ENCODE measurements around the gene KLHL22.
A peak's percentile ranks its signal among the peaks of the same experiment; 100 is the strongest.

Gene KLHL22

GRCh38 chr22:20457506-20458240 lies 37.9 kb downstream of the KLHL22 start:
- no peaks in the 10 kb centered on the region for H3K9me2 ChIP-seq (replicated peaks; ENCODE audit: control insufficient read depth, low read length)
- no peaks in the 10 kb centered on the region for H4K20me1 ChIP-seq (ENCODE audit: control insufficient read depth, insufficient read depth, low read depth, low read length)
- H3K4me2 ChIP-seq (ENCODE audit: low read length) = no peak overlapping the region
- no peaks in the 10 kb centered on the region for H3K27me3 ChIP-seq (ENCODE audit: control insufficient read depth, low read length)
- H3F3A ChIP-seq (ENCODE audit: control insufficient read depth, insufficient read depth) = no peaks in the 10 kb centered on the region
- H3K4me1 ChIP-seq (ENCODE audit: control insufficient read depth, low read length) = peaks cover 10% of the 10 kb centered on the region
- no peak overlapping the region for H3K27ac ChIP-seq (ENCODE audit: low read depth, low read length)
- H3K79me2 ChIP-seq (ENCODE audit: control insufficient read depth, low read length) = no peaks in the 10 kb centered on the region
- no peaks in the 10 kb centered on the region for H3K36me3 ChIP-seq (ENCODE audit: control insufficient read depth, low read length)
- H3K9me3 ChIP-seq (ENCODE audit: control insufficient read depth, insufficient read depth, low read length) = no peaks in the 10 kb centered on the region
- TF ChIP-seq EZH2phosphoT487 (IDR thresholded peaks at IDR 0.05; ENCODE audit: borderline replicate concordance, low read length) = no peak
- TF ChIP-seq CTCF (IDR thresholded peaks at IDR 0.05; ENCODE audit: low read depth, low read length, poor library complexity, severe bottlenecking) = no peak
- H3K4me3 ChIP-seq (ENCODE audit: low read length) = no peak overlapping the region

GRCh38 chr22:20456722-20457076 lies 38.9 kb downstream of the KLHL22 start:
- no peak for TF ChIP-seq EZH2phosphoT487 (IDR thresholded peaks at IDR 0.05; ENCODE audit: borderline replicate concordance, low read length)
- Histone ChIP-seq H4K20me1 (ENCODE audit: control insufficient read depth, insufficient read depth, low read depth, low read length) (no peaks in the 10 kb centered on the region), H3K4me3 (ENCODE audit: low read length) (no peak overlapping the region), H3K4me2 (ENCODE audit: low read length) (no peak overlapping the region), H3K36me3 (ENCODE audit: control insufficient read depth, low read length) (no peaks in the 10 kb centered on the region), H3K9me3 (ENCODE audit: control insufficient read depth, insufficient read depth, low read length) (no peaks in the 10 kb centered on the region), H3K9me2 (replicated peaks; ENCODE audit: control insufficient read depth, low read length) (no peaks in the 10 kb centered on the region), H3K4me1 (ENCODE audit: control insufficient read depth, low read length) (peaks cover 7% of the 10 kb centered on the region), H3F3A (ENCODE audit: control insufficient read depth, insufficient read depth) (no peaks in the 10 kb centered on the region), H3K79me2 (ENCODE audit: control insufficient read depth, low read length) (no peaks in the 10 kb centered on the region), H3K27ac (ENCODE audit: low read depth, low read length) (no peak overlapping the region), H3K27me3 (ENCODE audit: control insufficient read depth, low read length) (no peaks in the 10 kb centered on the region)

- H3K9me3 ChIP-seq (ENCODE audit: control insufficient read depth, insufficient read depth, low read length) = no peaks in the 10 kb centered on the region
- H3K4me3 ChIP-seq (ENCODE audit: low read length) = no peak overlapping the region
- H3K79me2 ChIP-seq (ENCODE audit: control insufficient read depth, low read length) = no peaks in the 10 kb centered on the region
- no peaks in the 10 kb centered on the region for H3K36me3 ChIP-seq (ENCODE audit: control insufficient read depth, low read length)
- no peak overlapping the region for H3K27ac ChIP-seq (ENCODE audit: low read depth, low read length)
- no peak overlapping the region for H3K4me2 ChIP-seq (ENCODE audit: low read length)
- TF ChIP-seq CTCF (IDR thresholded peaks at IDR 0.05; ENCODE audit: low read depth, low read length, poor library complexity, severe bottlenecking) = peak; percentile 88
- TF ChIP-seq EZH2phosphoT487 (IDR thresholded peaks at IDR 0.05; ENCODE audit: borderline replicate concordance, low read length) = no peak
- no peaks in the 10 kb centered on the region for H3F3A ChIP-seq (ENCODE audit: control insufficient read depth, insufficient read depth)
- H3K27me3 ChIP-seq (ENCODE audit: control insufficient read depth, low read length) = no peaks in the 10 kb centered on the region
- H3K9me2 ChIP-seq (replicated peaks; ENCODE audit: control insufficient read depth, low read length) = no peaks in the 10 kb centered on the region
- no peaks in the 10 kb centered on the region for H4K20me1 ChIP-seq (ENCODE audit: control insufficient read depth, insufficient read depth, low read depth, low read length)
- peaks cover 7% of the 10 kb centered on the region for H3K4me1 ChIP-seq (ENCODE audit: control insufficient read depth, low read length)
These were observed 39.4 kb downstream of the KLHL22 start for GRCh38 chr22:20456064-20456721.

GRCh38 chr22:20455709-20456063 lies 39.9 kb downstream of the KLHL22 start:
- TF ChIP-seq CTCF (IDR thresholded peaks at IDR 0.05; ENCODE audit: low read depth, low read length, poor library complexity, severe bottlenecking) (no peak), EZH2phosphoT487 (IDR thresholded peaks at IDR 0.05; ENCODE audit: borderline replicate concordance, low read length) (no peak)
- Histone ChIP-seq H3F3A (ENCODE audit: control insufficient read depth, insufficient read depth) (no peaks in the 10 kb centered on the region), H3K79me2 (ENCODE audit: control insufficient read depth, low read length) (no peaks in the 10 kb centered on the region), H3K27me3 (ENCODE audit: control insufficient read depth, low read length) (no peaks in the 10 kb centered on the region), H3K4me1 (ENCODE audit: control insufficient read depth, low read length) (peaks cover 7% of the 10 kb centered on the region), H3K4me3 (ENCODE audit: low read length) (no peak overlapping the region), H3K4me2 (ENCODE audit: low read length) (no peak overlapping the region), H3K27ac (ENCODE audit: low read depth, low read length) (no peak overlapping the region), H3K9me3 (ENCODE audit: control insufficient read depth, insufficient read depth, low read length) (no peaks in the 10 kb centered on the region), H3K9me2 (replicated peaks; ENCODE audit: control insufficient read depth, low read length) (no peaks in the 10 kb centered on the region), H3K36me3 (ENCODE audit: control insufficient read depth, low read length) (no peaks in the 10 kb centered on the region), H4K20me1 (ENCODE audit: control insufficient read depth, insufficient read depth, low read depth, low read length) (no peaks in the 10 kb centered on the region)

Measured in DOHH2 (cell line).